ENCODE data around the gene CFTR. TPM values are rescaled to one million over a fixed set of nuclear protein-coding genes. Genes with fewer than 3 reads are reported as not detected.

Gene CFTR
- total RNA-seq, 1 donor from 2014 or later: 11.0 TPM

DNA sequence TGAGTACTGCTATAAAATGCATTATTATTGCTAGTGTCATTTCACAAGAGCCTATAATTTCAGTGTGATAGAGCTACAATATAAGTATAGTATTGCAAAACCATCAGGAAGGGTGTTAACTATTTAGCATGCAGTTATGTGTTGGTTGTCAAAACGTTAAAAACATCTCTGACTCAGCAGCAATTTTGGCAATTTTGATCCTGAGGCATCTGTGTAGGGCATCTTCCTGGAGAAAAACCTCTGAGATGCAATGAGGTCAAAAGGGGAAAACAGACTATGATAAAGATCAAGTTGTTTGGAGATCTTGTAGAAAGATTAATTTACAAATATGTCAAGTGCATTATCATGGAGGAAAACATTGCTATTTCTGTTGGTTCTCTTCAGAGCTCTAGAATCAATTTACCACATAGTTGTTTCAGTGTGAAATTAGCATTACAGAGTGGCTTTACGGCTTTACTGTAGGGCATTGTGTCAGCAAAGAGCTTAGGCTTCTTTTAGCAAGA is 5.3 kb downstream of the CFTR start:
- H3K9me3 Mint-ChIP-seq: no peaks in the 10 kb centered on the region
- TF ChIP-seq, protein P1, sequence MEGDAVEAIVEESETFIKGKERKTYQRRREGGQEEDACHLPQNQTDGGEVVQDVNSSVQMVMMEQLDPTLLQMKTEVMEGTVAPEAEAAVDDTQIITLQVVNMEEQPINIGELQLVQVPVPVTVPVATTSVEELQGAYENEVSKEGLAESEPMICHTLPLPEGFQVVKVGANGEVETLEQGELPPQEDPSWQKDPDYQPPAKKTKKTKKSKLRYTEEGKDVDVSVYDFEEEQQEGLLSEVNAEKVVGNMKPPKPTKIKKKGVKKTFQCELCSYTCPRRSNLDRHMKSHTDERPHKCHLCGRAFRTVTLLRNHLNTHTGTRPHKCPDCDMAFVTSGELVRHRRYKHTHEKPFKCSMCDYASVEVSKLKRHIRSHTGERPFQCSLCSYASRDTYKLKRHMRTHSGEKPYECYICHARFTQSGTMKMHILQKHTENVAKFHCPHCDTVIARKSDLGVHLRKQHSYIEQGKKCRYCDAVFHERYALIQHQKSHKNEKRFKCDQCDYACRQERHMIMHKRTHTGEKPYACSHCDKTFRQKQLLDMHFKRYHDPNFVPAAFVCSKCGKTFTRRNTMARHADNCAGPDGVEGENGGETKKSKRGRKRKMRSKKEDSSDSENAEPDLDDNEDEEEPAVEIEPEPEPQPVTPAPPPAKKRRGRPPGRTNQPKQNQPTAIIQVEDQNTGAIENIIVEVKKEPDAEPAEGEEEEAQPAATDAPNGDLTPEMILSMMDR (conservative IDR thresholded peaks at IDR 0.05): no peak
- no peaks in the 10 kb centered on the region for H3K36me3 Mint-ChIP-seq
- H3K4me1 Mint-ChIP-seq (ENCODE audit: unreplicated experiment): peaks cover 2% of the 10 kb centered on the region
- DNase-seq (ENCODE audit: extremely low spot score, unreplicated experiment): no peak
- no peak overlapping the region for H3K4me3 Mint-ChIP-seq
- no peak overlapping the region for H3K27ac Mint-ChIP-seq
- peaks cover 15% of the 10 kb centered on the region for H3K27me3 Mint-ChIP-seq

DNA sequence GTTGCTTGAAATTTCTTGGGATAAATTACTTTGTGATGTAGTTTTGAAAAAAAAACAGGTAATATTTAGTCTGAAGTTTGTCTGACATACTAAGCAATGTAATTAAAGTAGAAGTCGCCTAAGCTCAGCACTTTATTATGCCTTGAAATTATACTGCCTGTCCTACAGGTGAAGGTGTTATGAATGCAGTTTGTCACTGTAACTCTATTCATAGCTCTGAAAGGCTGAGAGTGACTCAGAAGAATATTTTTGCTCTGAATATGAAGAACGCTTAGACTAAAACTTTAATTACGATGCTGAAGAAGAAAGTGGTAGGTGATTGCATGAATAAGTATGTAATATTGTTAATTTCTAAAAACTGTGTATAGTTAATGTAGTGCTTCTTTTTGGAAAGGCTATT is 9.2 kb downstream of the CFTR start:
- Mint-ChIP-seq H3K36me3 (no peaks in the 10 kb centered on the region), H3K9me3 (no peaks in the 10 kb centered on the region), H3K4me3 (no peak overlapping the region), H3K27me3 (no peaks in the 10 kb centered on the region), H3K4me1 (ENCODE audit: unreplicated experiment) (no peaks in the 10 kb centered on the region), H3K27ac (no peak overlapping the region)
- DNase-seq (ENCODE audit: extremely low spot score, unreplicated experiment): no peak
- TF ChIP-seq, protein P1 (conservative IDR thresholded peaks at IDR 0.05): no peak

DNA sequence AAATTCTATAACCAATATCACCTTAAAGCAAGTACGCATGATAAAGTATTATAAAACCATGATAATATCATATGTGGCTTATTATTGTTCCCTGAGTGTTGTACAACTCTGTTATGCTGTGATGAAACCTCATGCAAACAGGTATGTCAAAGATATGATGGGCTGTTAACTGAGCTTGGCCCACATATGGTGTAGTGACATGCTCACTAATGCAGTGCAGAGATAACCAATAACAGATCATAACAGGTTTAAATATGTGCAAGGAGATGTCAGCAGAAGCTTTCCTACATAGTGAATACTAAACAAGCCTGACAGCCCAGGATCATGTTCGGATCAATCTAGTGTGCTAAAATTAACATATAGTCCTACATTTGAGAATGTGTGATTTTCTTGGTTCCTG is 9.6 kb downstream of the CFTR start:
- TF ChIP-seq, protein P1 (conservative IDR thresholded peaks at IDR 0.05): no peak
- Mint-ChIP-seq H3K27me3 (no peaks in the 10 kb centered on the region), H3K4me1 (ENCODE audit: unreplicated experiment) (no peaks in the 10 kb centered on the region), H3K4me3 (no peak overlapping the region), H3K36me3 (no peaks in the 10 kb centered on the region), H3K27ac (no peak overlapping the region), H3K9me3 (no peaks in the 10 kb centered on the region)
- DNase-seq (ENCODE audit: extremely low spot score, unreplicated experiment): no peak

DNA sequence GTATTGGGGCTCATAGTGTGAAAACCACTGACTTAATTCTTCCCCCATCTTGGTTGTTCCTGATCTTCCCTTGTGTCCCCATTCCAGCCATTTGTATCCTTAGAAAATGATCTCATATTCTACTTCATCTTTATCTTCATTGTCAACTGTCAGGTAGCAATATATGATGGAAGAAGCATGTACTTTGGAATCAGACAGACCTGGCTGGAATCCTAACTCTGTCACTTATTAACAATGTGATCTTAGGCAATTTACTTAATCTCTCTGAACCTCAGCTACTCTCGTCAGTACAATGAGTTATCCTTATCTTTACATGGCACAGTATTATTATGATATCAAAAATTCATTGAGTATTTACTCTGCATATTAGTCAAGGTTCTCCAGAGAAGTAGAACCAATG is 10.1 kb downstream of the CFTR start:
- DNase-seq (ENCODE audit: extremely low spot score, unreplicated experiment): no peak
- no peaks in the 10 kb centered on the region for H3K36me3 Mint-ChIP-seq
- peaks cover 2% of the 10 kb centered on the region for H3K4me1 Mint-ChIP-seq (ENCODE audit: unreplicated experiment)
- no peak overlapping the region for H3K4me3 Mint-ChIP-seq
- no peaks in the 10 kb centered on the region for H3K9me3 Mint-ChIP-seq
- no peak overlapping the region for H3K27ac Mint-ChIP-seq
- H3K27me3 Mint-ChIP-seq: no peaks in the 10 kb centered on the region
- TF ChIP-seq, protein P1 (conservative IDR thresholded peaks at IDR 0.05): no peak

DNA sequence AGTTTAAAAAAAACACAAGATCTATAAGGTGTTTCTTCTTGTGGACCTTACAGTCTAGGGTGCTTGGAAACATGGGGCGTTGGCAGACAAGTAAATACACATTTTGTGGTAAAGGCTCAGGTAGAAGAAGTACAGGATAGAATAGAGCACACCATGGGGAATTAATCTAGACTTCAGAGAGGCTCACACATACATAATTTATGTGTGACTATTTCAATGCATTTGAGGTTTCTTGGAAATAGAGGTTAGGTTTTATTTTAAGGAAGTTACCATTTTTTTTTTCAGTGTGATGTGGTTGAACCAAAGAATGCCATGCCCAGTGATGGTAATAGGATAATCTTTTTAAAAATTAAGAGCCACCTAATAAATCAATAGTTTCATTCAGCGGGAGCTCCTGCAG is 12.8 kb downstream of the CFTR start:
- no peaks in the 10 kb centered on the region for H3K36me3 Mint-ChIP-seq
- peaks cover 6% of the 10 kb centered on the region for H3K4me1 Mint-ChIP-seq (ENCODE audit: unreplicated experiment)
- DNase-seq (ENCODE audit: extremely low spot score, unreplicated experiment): no peak
- H3K27me3 Mint-ChIP-seq: no peaks in the 10 kb centered on the region
- TF ChIP-seq, protein P1 (conservative IDR thresholded peaks at IDR 0.05): no peak
- no peak overlapping the region for H3K4me3 Mint-ChIP-seq
- H3K27ac Mint-ChIP-seq: no peak overlapping the region
- no peaks in the 10 kb centered on the region for H3K9me3 Mint-ChIP-seq

DNA sequence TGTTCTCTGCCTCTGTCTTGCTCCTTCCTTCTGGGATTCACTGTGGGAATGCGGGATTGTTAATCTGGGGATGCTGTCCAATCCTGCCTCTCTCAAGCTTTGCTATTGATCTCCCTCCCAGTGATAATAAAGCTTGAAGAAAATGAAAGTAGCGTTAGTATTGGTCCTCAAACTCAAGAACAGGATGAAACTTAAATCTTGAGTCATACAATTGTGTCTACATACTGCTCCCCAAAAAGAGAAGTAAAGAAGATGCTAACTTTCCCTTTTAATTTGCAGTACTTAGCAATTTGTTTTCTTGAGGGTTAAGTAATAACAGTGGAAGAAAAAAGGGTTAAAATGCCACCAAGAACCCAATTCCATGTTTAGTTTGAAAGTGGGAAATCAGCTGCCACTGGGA is 13.6 kb downstream of the CFTR start:
- Mint-ChIP-seq H3K4me1 (ENCODE audit: unreplicated experiment) (peaks cover 6% of the 10 kb centered on the region), H3K36me3 (no peaks in the 10 kb centered on the region)

More for the DNA sequence above, 13.6 kb downstream of the CFTR start:
- TF ChIP-seq, protein P1 (conservative IDR thresholded peaks at IDR 0.05): no peak
- DNase-seq (ENCODE audit: extremely low spot score, unreplicated experiment): no peak
- no peak overlapping the region for H3K27ac Mint-ChIP-seq
- H3K27me3 Mint-ChIP-seq: no peaks in the 10 kb centered on the region
- no peak overlapping the region for H3K4me3 Mint-ChIP-seq
- no peaks in the 10 kb centered on the region for H3K9me3 Mint-ChIP-seq
